SK-N-SH treated with all-trans-retinoic acid at 6 μM for 48 hours (cell line): Measurements from ENCODE around the gene RPAP3.

Source experiments
- ATAC-seq: fragments of 200-7000 bp; cut with Tn5 transposase; 3 replicates; pipeline ENCODE4 v1.9.1; 2020; ENCODE audit warnings: mild to moderate bottlenecking, moderate library complexity
- ARNTL ChIP-seq: fragments of 450-650 bp; formaldehyde crosslinking; IDR thresholded peaks from 2 replicates; pipeline ENCODE4 v1.5.0; 2020; ENCODE audit warnings: low read depth, mild to moderate bottlenecking, moderate library complexity, borderline replicate concordance
- CSDC2 ChIP-seq: fragments of 250-450 bp; sonication (Bioruptor Pico); IDR thresholded peaks from 2 replicates; pipeline ENCODE4 v1.5.0; 2020; ENCODE audit warnings: mild to moderate bottlenecking, moderate library complexity
- CSRNP3 ChIP-seq: fragments of 250-450 bp; sonication (Bioruptor Pico); IDR thresholded peaks from 2 replicates; pipeline ENCODE4 v1.5.1; 2021; ENCODE audit warnings: mild to moderate bottlenecking, moderate library complexity
- ESRRG ChIP-seq: fragments of 250-450 bp; sonication (Bioruptor Pico); IDR thresholded peaks from 2 replicates; pipeline ENCODE4 v1.6.1; 2021; ENCODE audit warnings: mild to moderate bottlenecking
- GLIS3 ChIP-seq: fragments of 250-450 bp; sonication (Bioruptor Pico); IDR thresholded peaks from 2 replicates; pipeline ENCODE4 v1.5.0; 2020; ENCODE audit warnings: mild to moderate bottlenecking, moderate library complexity
- ISL1 ChIP-seq: fragments of 250-450 bp; sonication (Bioruptor Pico); IDR thresholded peaks from 2 replicates; pipeline ENCODE4 v2.1.2; 2022; ENCODE audit warnings: mild to moderate bottlenecking, moderate library complexity
- OSR1 ChIP-seq: fragments of 250-450 bp; sonication (Bioruptor Pico); IDR thresholded peaks from 2 replicates; pipeline ENCODE4 v1.8.0; 2022; ENCODE audit warnings: moderate library complexity, mild to moderate bottlenecking, inconsistent platforms
- POU6F1 ChIP-seq: fragments of 250-450 bp; sonication (Bioruptor Pico); IDR thresholded peaks from 2 replicates; pipeline ENCODE4 v1.8.0; 2021; ENCODE audit warnings: low read depth, mild to moderate bottlenecking, moderate library complexity, borderline replicate concordance
- PPARA ChIP-seq: fragments of 250-450 bp; sonication (Bioruptor Pico); IDR thresholded peaks from 2 replicates; pipeline ENCODE4 v1.5.0; 2020; ENCODE audit warnings: mild to moderate bottlenecking, borderline replicate concordance
- SNAI2 ChIP-seq: fragments of 250-450 bp; sonication (Bioruptor Pico); IDR thresholded peaks from 2 replicates; pipeline ENCODE4 v1.5.0; 2020; ENCODE audit warnings: mild to moderate bottlenecking, moderate library complexity
- TCF4 ChIP-seq: fragments of 250-450 bp; sonication (Bioruptor Pico); IDR thresholded peaks from 2 replicates; pipeline ENCODE4 v1.8.0; 2021; ENCODE audit warnings: mild to moderate bottlenecking, moderate library complexity, borderline replicate concordance
- TOX ChIP-seq: fragments of 250-450 bp; sonication (Bioruptor Pico); IDR thresholded peaks from 2 replicates; pipeline ENCODE4 v1.8.0; 2021; ENCODE audit warnings: mild to moderate bottlenecking, moderate library complexity, borderline replicate concordance
- ZC3H10 ChIP-seq: fragments of 250-450 bp; sonication (Bioruptor Pico); IDR thresholded peaks from 2 replicates; pipeline ENCODE4 v1.5.1; 2021; ENCODE audit warnings: mild to moderate bottlenecking, moderate library complexity
- ZFP3 ChIP-seq: fragments of 250-450 bp; sonication (Bioruptor Pico); IDR thresholded peaks from 2 replicates; pipeline ENCODE4 v1.5.0; 2020; ENCODE audit warnings: mild to moderate bottlenecking, moderate library complexity
- ZFP30 ChIP-seq: fragments of 450-650 bp; formaldehyde crosslinking; IDR thresholded peaks from 2 replicates; pipeline ENCODE4 v1.5.0; 2022; ENCODE audit warnings: mild to moderate bottlenecking, moderate library complexity
- ZNF565 ChIP-seq: fragments of 450-650 bp; formaldehyde crosslinking; conservative IDR thresholded peaks from 2 replicates; pipeline ENCODE4 v1.5.0; 2020; ENCODE audit warnings: low read depth, mild to moderate bottlenecking, moderate library complexity
- ZNF8 ChIP-seq: fragments of 450-650 bp; formaldehyde crosslinking; IDR thresholded peaks from 2 replicates; pipeline ENCODE4 v1.5.0; 2020; ENCODE audit warnings: mild to moderate bottlenecking, moderate library complexity
- TF ChIP-seq, protein P1 (sequence below): fragments of 250-450 bp; sonication (Bioruptor Pico); IDR thresholded peaks from 2 replicates; pipeline ENCODE4 v1.5.1; 2020; ENCODE audit warnings: low read depth, mild to moderate bottlenecking, moderate library complexity

RPAP3 gene

DNA sequence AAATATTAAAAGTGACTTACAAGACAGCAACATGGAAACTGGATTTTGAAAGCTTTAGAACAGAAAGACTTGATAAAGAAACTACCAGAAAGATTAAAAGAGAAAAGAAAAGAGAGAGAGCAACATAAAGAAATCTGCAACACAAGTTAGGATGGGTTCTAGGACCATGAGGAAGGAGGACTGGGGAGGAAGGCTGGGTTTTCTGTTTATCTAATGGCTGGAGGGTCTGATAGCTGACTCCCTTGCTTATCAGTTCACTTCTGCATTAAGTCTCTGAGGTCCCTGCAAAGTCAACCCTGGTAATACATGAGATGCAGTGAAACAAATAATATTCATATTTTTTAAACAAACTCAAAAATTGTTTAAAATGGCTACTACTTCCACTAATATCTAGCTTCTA lies 90.1 kb downstream of the RPAP3 start:
- no peak for ATAC-seq

DNA sequence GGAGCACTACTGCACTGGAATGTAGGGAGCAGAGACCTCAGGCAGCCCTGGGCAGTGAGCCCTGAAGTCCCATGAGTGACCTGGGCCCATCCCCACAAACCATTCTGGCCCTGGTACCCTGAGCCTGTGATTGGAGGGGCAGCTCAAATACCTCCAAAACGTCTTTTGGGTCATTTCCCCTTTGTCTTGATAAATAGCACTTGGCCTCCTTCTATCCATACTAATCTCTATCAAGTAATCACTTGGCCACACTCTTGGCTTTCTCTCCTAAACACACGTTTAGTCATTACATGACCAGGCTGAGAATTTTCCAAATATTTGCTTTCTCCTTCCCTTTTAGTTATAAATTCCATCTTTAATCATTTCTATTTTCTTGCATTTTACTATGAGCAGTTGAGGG lies 91.3 kb downstream of the RPAP3 start:
- ATAC-seq, result no peak
- TF ChIP-seq SNAI2, result no peak
- TF ChIP-seq ZNF8, result no peak
- no peak for TF ChIP-seq GLIS3 (CRISPR knock-in tag)
- TF ChIP-seq, all 23 proteins: peak for 0

More for the DNA sequence above, 90.1 kb downstream of the RPAP3 start:
- TF ChIP-seq ARNTL (CRISPR knock-in tag), result no peak
- TF ChIP-seq, all 23 proteins: peak for 0

- ATAC-seq, result no peak
Measured at GRCh38 chr12:47612953-47613352, 92.9 kb downstream of the RPAP3 start.

DNA sequence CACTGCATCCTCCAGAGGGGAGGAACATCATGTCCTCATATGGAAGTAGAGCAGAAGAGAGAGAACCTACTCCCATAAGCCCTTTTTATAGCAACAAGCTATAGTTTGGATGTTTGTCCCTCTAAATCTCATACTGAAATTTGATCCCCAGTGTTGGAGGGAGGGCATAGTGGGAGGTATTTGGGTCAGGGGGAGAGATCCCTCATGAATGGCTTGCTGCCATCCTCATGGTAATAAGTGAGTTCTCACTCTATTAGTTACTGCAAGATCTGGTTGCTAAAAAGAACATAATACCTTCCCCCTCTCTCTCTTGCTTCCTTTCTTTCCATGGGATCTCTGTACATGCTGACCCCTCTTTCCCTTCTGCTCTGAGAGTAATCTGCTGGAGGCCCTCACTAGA lies 93.9 kb downstream of the RPAP3 start:
- no peak for ATAC-seq
- TF ChIP-seq ZFP30 (CRISPR knock-in tag) (no peak), ZFP3 (CRISPR knock-in tag) (no peak), ISL1 (CRISPR knock-in tag) (no peak), GLIS3 (CRISPR knock-in tag) (no peak), OSR1 (CRISPR knock-in tag) (no peak), ESRRG (CRISPR knock-in tag) (no peak), TCF4 (CRISPR knock-in tag) (no peak), ZNF8 (no peak), ZNF565 (CRISPR knock-in tag) (no peak)

More at GRCh38 chr12:47612953-47613352, 92.9 kb downstream of the RPAP3 start:
- TF ChIP-seq ARNTL (CRISPR knock-in tag), result no peak
- TF ChIP-seq ZNF8, result no peak
- no peak for TF ChIP-seq POU6F1 (CRISPR knock-in tag)
- TF ChIP-seq CSDC2 (CRISPR knock-in tag), result no peak
- TF ChIP-seq TCF4 (CRISPR knock-in tag), result no peak
- TF ChIP-seq, protein P1, sequence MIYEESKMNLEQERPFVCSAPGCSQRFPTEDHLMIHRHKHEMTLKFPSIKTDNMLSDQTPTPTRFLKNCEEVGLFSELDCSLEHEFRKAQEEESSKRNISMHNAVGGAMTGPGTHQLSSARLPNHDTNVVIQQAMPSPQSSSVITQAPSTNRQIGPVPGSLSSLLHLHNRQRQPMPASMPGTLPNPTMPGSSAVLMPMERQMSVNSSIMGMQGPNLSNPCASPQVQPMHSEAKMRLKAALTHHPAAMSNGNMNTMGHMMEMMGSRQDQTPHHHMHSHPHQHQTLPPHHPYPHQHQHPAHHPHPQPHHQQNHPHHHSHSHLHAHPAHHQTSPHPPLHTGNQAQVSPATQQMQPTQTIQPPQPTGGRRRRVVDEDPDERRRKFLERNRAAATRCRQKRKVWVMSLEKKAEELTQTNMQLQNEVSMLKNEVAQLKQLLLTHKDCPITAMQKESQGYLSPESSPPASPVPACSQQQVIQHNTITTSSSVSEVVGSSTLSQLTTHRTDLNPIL, result no peak
- TF ChIP-seq OSR1 (CRISPR knock-in tag), result no peak
- TF ChIP-seq ZNF565 (CRISPR knock-in tag), result no peak
- no peak for TF ChIP-seq ZFP30 (CRISPR knock-in tag)
- TF ChIP-seq SNAI2, result no peak
- no peak for TF ChIP-seq ZC3H10 (CRISPR knock-in tag)
- no peak for TF ChIP-seq CSRNP3 (CRISPR knock-in tag)
- no peak for TF ChIP-seq PPARA (CRISPR knock-in tag)
- no peak for TF ChIP-seq TOX (CRISPR knock-in tag)
- TF ChIP-seq GLIS3 (CRISPR knock-in tag), result no peak
- no peak for TF ChIP-seq ZFP3 (CRISPR knock-in tag)
- no peak for TF ChIP-seq ISL1 (CRISPR knock-in tag)
